Endothelial cell of umbilical vein (primary cell): Measurements from ENCODE around the gene NINJ2. TPM values are rescaled to one million over a fixed set of nuclear protein-coding genes. Genes with fewer than 3 reads are reported as not detected.

Source experiments
- BruUV-seq: library from RNA; stranded (reverse); fragments of 400-500 nt; replicated peaks from 2 replicates; lab custom pipeline; 2021; lab: Mats Ljungman, UMichigan
- CTCF ChIA-PET: fragments of 300-600, 350-600 bp; sonication (Branson Sonifier 250); formaldehyde crosslinking; loops from one replicate; lab custom pipeline; 2021; ENCODE audit warnings: antibody characterized with exemption, inconsistent platforms; lab: Charles Lee
- POLR2A ChIA-PET: fragments of 300-600, 350-600 bp; sonication (Branson Sonifier 250); formaldehyde crosslinking; loops from one replicate; lab custom pipeline; 2021; ENCODE audit warnings: antibody characterized with exemption, inconsistent platforms; lab: Charles Lee
- DNase-seq: peaks from one replicate; pipeline ENCODE4 v3.0.0-alpha.2; 2011; ENCODE audit warnings: low read depth, low spot score
- FAIRE-seq: peaks from 2 replicates; lab custom pipeline; 2011; peaks lifted over from hg19 to GRCh38; lab: Jason Lieb, UNC
- H2AFZ ChIP-seq: 2 replicates; pipeline ENCODE4 v1.6.0; 2012; ENCODE audit warnings: low read depth, low read length, control low read depth, inconsistent platforms
- H3K27ac ChIP-seq: 2 replicates; pipeline ENCODE4 v1.5.1; 2011; ENCODE audit warnings: low read depth, mild to moderate bottlenecking, control low read depth, low read length, moderate library complexity; ENCODE audit not compliant: insufficient read depth
- H3K27me3 ChIP-seq, 2 experiments: 2 replicates each; pipeline versions ENCODE4 v1.6.0 to v1.6.1; 2011; ENCODE audit warnings: low read length in 2 of 2, mixed read lengths in 1 of 2; ENCODE audit not compliant: control insufficient read depth in 2 of 2, insufficient read depth in 2 of 2
- H3K36me3 ChIP-seq, 2 experiments: 2 replicates in 1 of 2; 3 replicates in 1 of 2; pipeline ENCODE4 v1.5.1; 2011; ENCODE audit warnings: low read length in 2 of 2, mild to moderate bottlenecking in 1 of 2, moderate library complexity in 1 of 2; ENCODE audit not compliant: control insufficient read depth in 2 of 2, insufficient read depth in 2 of 2; ENCODE audit errors: extremely low read depth in 1 of 2
- H3K4me1 ChIP-seq: 3 replicates; pipeline ENCODE4 v1.5.1; 2011; ENCODE audit warnings: mild to moderate bottlenecking, low read length; ENCODE audit not compliant: control insufficient read depth, insufficient read depth; ENCODE audit errors: extremely low read depth
- H3K4me2 ChIP-seq: 2 replicates; pipeline ENCODE4 v1.6.1; 2011; ENCODE audit warnings: low read length, control low read depth, mixed read lengths; ENCODE audit not compliant: insufficient read depth
- H3K4me3 ChIP-seq, 3 experiments: fragments of 200-600 bp in 1 of 3; sonication (generic), shearing (Covaris generic) in 1 of 3; replicated peaks in 1 of 3; 2 replicates each; pipeline ENCODE4 v1.5.1; 2011 to 2016; ENCODE audit warnings: control low read depth in 3 of 3, low read length in 3 of 3, mild to moderate bottlenecking in 2 of 3, inconsistent platforms in 1 of 3, low read depth in 1 of 3, moderate library complexity in 1 of 3; ENCODE audit not compliant: insufficient read depth in 1 of 3
- H3K79me2 ChIP-seq: 2 replicates; pipeline ENCODE4 v1.6.0; 2012; ENCODE audit warnings: low read length, inconsistent platforms; ENCODE audit not compliant: control insufficient read depth, insufficient read depth
- H3K9ac ChIP-seq: replicated peaks from 2 replicates; pipeline ENCODE3; 2011; ENCODE audit warnings: low read length, control low read depth; ENCODE audit not compliant: insufficient read depth; ENCODE audit errors: extremely low read depth
- H3K9me1 ChIP-seq: replicated peaks from 3 replicates; pipeline ENCODE4 v1.6.0; 2011; ENCODE audit warnings: mild to moderate bottlenecking, low read length; ENCODE audit not compliant: control insufficient read depth, insufficient read depth; ENCODE audit errors: extremely low read depth
- H3K9me3 ChIP-seq: replicated peaks from 2 replicates; pipeline ENCODE4 v1.5.1; 2012; ENCODE audit warnings: low read length, inconsistent platforms; ENCODE audit not compliant: control insufficient read depth, insufficient read depth
- H4K20me1 ChIP-seq: replicated peaks from 2 replicates; pipeline ENCODE3; 2011; ENCODE audit warnings: mild to moderate bottlenecking, low read length; ENCODE audit not compliant: control insufficient read depth, insufficient read depth; ENCODE audit errors: extremely low read depth
- CTCF ChIP-seq, 2 donors: IDR thresholded peaks; 1 replicate in 1 of 2; 2 replicates in 1 of 2; pipeline ENCODE4 v1.5.1; 2011; ENCODE audit warnings: low read length in 2 of 2, mild to moderate bottlenecking in 2 of 2, moderate library complexity in 2 of 2, control low read depth in 1 of 2, inconsistent platforms in 1 of 2, low read depth in 1 of 2; ENCODE audit not compliant: insufficient read depth in 1 of 2; ENCODE audit errors: extremely low read depth in 1 of 2
- EZH2 ChIP-seq: IDR thresholded peaks from 2 replicates; pipeline ENCODE4 v1.6.1; 2012; ENCODE audit warnings: borderline replicate concordance, low read depth, mild to moderate bottlenecking, moderate library complexity, low read length, inconsistent platforms; ENCODE audit not compliant: severe bottlenecking
- FOS ChIP-seq: IDR thresholded peaks from 2 replicates; pipeline ENCODE4 v1.6.1; 2011; ENCODE audit warnings: mild to moderate bottlenecking, low read length, moderate library complexity, borderline replicate concordance; ENCODE audit not compliant: insufficient read depth
- GATA2 ChIP-seq: IDR thresholded peaks from 2 replicates; pipeline ENCODE4 v1.7.0; 2011; ENCODE audit warnings: low read depth, mild to moderate bottlenecking, moderate library complexity, mixed read lengths, low read length; ENCODE audit not compliant: insufficient read length, insufficient read depth
- JUN ChIP-seq: IDR thresholded peaks from 2 replicates; pipeline ENCODE4 v1.6.1; 2011; ENCODE audit warnings: borderline replicate concordance, low read depth; ENCODE audit not compliant: insufficient read length, insufficient read depth
- MAX ChIP-seq: IDR thresholded peaks from 2 replicates; pipeline ENCODE4 v1.6.1; 2011; ENCODE audit not compliant: insufficient read depth, insufficient read length
- MYC ChIP-seq: IDR thresholded peaks from one replicate; pipeline ENCODE4 v1.6.1; 2011; ENCODE audit warnings: mild to moderate bottlenecking, low read depth, low read length
- POLR2A ChIP-seq: IDR thresholded peaks from 2 replicates; pipeline ENCODE4 v1.6.1; 2012; ENCODE audit warnings: low read depth, mild to moderate bottlenecking, control low read depth, low read length
- POLR2AphosphoS5 ChIP-seq: IDR thresholded peaks from 2 replicates; pipeline ENCODE4 v1.6.1; 2012; ENCODE audit warnings: low read depth, mild to moderate bottlenecking, control low read depth, low read length, moderate library complexity; ENCODE audit not compliant: insufficient read depth
- dilution Hi-C: fragments of 300-500 bp; cut with MboI; formaldehyde crosslinking; loops from one replicate; pipeline ENCODE4 v1.15.0; 2019; ENCODE audit warnings: low sequenced_read_pairs; ENCODE audit not compliant: extremely low pct_ligation_motif_present
- intact Hi-C: fragments of 100-400 bp; cut with micrococcal nuclease; formaldehyde crosslinking; loops from one replicate; pipeline ENCODE4 v1.10.0; 2022
- polyA plus RNA-seq, 4 experiments: library from polyadenylated mRNA; depleted of rRNA in 3 of 4; stranded (reverse) in 3 of 4; unstranded in 1 of 4; fragments of >200 nt; gene quantifications; 2 replicates each; pipeline versions ENCODE4 v1.2.1 to v1.2.3, GENCODE V29; 2011 to 2012; ENCODE audit warnings: missing spikeins in 1 of 4
- total RNA-seq: library from RNA; stranded (reverse); gene quantifications from 2 replicates; pipeline ENCODE4 v1.2.3, GENCODE V29; 2021

The NINJ2 gene
- total and polyA plus RNA-seq, 2 donors (not counting 3 experiments of a cell fraction or from before 2014, with no cell fraction given): 0.75 to 4.4 TPM

GRCh38 chr12:530821-531220 is 132.4 kb downstream of the NINJ2 start:
- intact Hi-C loops (no loop called here), dilution Hi-C loops (no loop called here)
- Histone ChIP-seq H3K36me3 (no peaks in the 10 kb centered on the region), H3K27me3 (peaks cover 2 to 8% of the 10 kb centered on the region in 2 experiments), H2AFZ (no peak overlapping the region), H3K9ac (no peak overlapping the region), H3K9me1 (no peaks in the 10 kb centered on the region), H3K27ac (no peak overlapping the region), H3K4me3 (no peak overlapping the region), H3K4me1 (peaks cover 7% of the 10 kb centered on the region), H3K4me2 (no peak overlapping the region), H4K20me1 (no peaks in the 10 kb centered on the region), H3K79me2 (no peaks in the 10 kb centered on the region), H3K9me3 (no peaks in the 10 kb centered on the region)
- BruUV-seq: no TSS peak
- CTCF ChIA-PET: interaction anchor here (0.6 to 2.0 kb wide), 10 partner anchors 8 to 89 kb away, joined by 3 to 14 read pairs (median 4); no protein-coding TSS in a partner anchor
- no peak for TF ChIP-seq EZH2
- no peak for TF ChIP-seq MYC
- no peak for TF ChIP-seq POLR2A
- no peak for TF ChIP-seq FOS
- no peak for TF ChIP-seq MAX
- no peak for TF ChIP-seq CTCF (IDR thresholded peaks at IDR 0.05; ENCODE audit: extremely low read depth in 1 of 2, insufficient read depth in 1 of 2, low read depth in 1 of 2, low read length in 2 of 2)
- TF ChIP-seq JUN: no peak
- no peak for TF ChIP-seq POLR2AphosphoS5
- no peak for TF ChIP-seq GATA2
- POLR2A ChIA-PET: no interaction called here
- no peak for DNase-seq
- no peak for FAIRE-seq
